GM12878 (cell line): Measurements from ENCODE around the gene SRXN1. TPM values are rescaled to one million over a fixed set of nuclear protein-coding genes. Genes with fewer than 3 reads are reported as not detected.

Source experiments
- ATAC-seq: fragments of 200-7000 bp; cut with Tn5 transposase; 3 replicates; pipeline ENCODE4 v1.9.1; 2020; ENCODE audit warnings: mild to moderate bottlenecking, moderate library complexity
- BruUV-seq: library from RNA; stranded (reverse); fragments of 400-500 nt; replicated peaks from 2 replicates; lab custom pipeline; 2021; lab: Mats Ljungman, UMichigan
- CTCF ChIA-PET: fragments of 300-600 bp; sonication (Branson Sonifier 250); formaldehyde crosslinking; extraction: SDS; loops from one replicate; lab custom pipeline; 2021; ENCODE audit warnings: inconsistent platforms; lab: Yijun Ruan, JAX
- POLR2A ChIA-PET: fragments of 350-600 bp; formaldehyde crosslinking; extraction: SDS; loops from one replicate; lab custom pipeline; 2021; ENCODE audit warnings: inconsistent platforms; lab: Charles Lee
- RAD21 ChIA-PET: fragments of 300-600 bp; sonication (Branson Sonifier 250); formaldehyde crosslinking; loops from one replicate; lab custom pipeline; 2023; ENCODE audit warnings: antibody characterized with exemption; ENCODE audit not compliant: unreplicated experiment; lab: Charles Lee
- SMC1A ChIA-PET: fragments of 300-600 bp; sonication (Branson Sonifier 250); formaldehyde crosslinking; loops from one replicate; lab custom pipeline; 2023; ENCODE audit not compliant: unreplicated experiment, uncharacterized antibody; lab: Charles Lee
- DNase-seq: peaks from one replicate; pipeline ENCODE4 v3.0.0-alpha.2; 2011; ENCODE audit warnings: low read depth, low spot score
- FAIRE-seq: peaks from 3 replicates; lab custom pipeline; 2011; peaks lifted over from hg19 to GRCh38; lab: Jason Lieb, UNC
- H2AFZ ChIP-seq: 2 replicates; pipeline ENCODE4 v1.6.0; 2011; ENCODE audit warnings: low read depth, low read length, control low read depth; ENCODE audit not compliant: control insufficient read depth
- H3K27ac ChIP-seq: 2 replicates; pipeline ENCODE4 v1.5.1; 2011; ENCODE audit warnings: control low read depth; ENCODE audit not compliant: control insufficient read depth, insufficient read depth
- H3K27me3 ChIP-seq, 2 experiments: replicated peaks in 1 of 2; 2 replicates each; pipeline versions ENCODE4 v1.6.0 to v1.6.1; 2011; ENCODE audit warnings: low read length in 1 of 2; ENCODE audit not compliant: control insufficient read depth in 2 of 2, insufficient read depth in 2 of 2
- H3K36me3 ChIP-seq, 2 experiments: 2 replicates each; pipeline ENCODE4 v1.5.1; 2011; ENCODE audit warnings: low read length in 1 of 2; ENCODE audit not compliant: control insufficient read depth in 2 of 2, insufficient read depth in 2 of 2
- H3K4me1 ChIP-seq: 2 replicates; pipeline ENCODE4 v1.6.1; 2011; ENCODE audit warnings: mild to moderate bottlenecking, low read length, moderate library complexity, mixed read lengths; ENCODE audit not compliant: control insufficient read depth, insufficient read depth
- H3K4me2 ChIP-seq: 2 replicates; pipeline ENCODE4 v1.6.0; 2011; ENCODE audit warnings: control low read depth; ENCODE audit not compliant: control insufficient read depth, insufficient read depth
- H3K4me3 ChIP-seq: fragments of 200-600 bp; sonication (generic); 2 replicates; pipeline ENCODE4 v1.5.1; 2016
- H3K79me2 ChIP-seq: 2 replicates; pipeline ENCODE4 v1.6.0; 2011; ENCODE audit warnings: low read length; ENCODE audit not compliant: control insufficient read depth, insufficient read depth
- H3K9ac ChIP-seq: 2 replicates; pipeline ENCODE4 v1.8.0; 2011; ENCODE audit warnings: low read length, control low read depth, mixed read lengths; ENCODE audit not compliant: control insufficient read depth, insufficient read depth
- H3K9me3 ChIP-seq: replicated peaks from 3 replicates; pipeline ENCODE4 v1.5.1; 2011; ENCODE audit warnings: mild to moderate bottlenecking, low read length; ENCODE audit not compliant: control insufficient read depth, insufficient read depth
- H4K20me1 ChIP-seq: 2 replicates; pipeline ENCODE4 v1.6.0; 2011; ENCODE audit not compliant: control insufficient read depth, insufficient read depth
- CHD1 ChIP-seq: IDR thresholded peaks from 2 replicates; pipeline ENCODE4 v1.6.1; 2012; ENCODE audit warnings: low read depth, low read length, improper control_type of control experiment
- KLF5 ChIP-seq: fragments of 450-650 bp; IDR thresholded peaks from 2 replicates; pipeline ENCODE4 v1.6.1; 2014; ENCODE audit warnings: mild to moderate bottlenecking; ENCODE audit not compliant: partially characterized antibody
- NFYB ChIP-seq: IDR thresholded peaks from 2 replicates; pipeline ENCODE4 v1.6.1; 2011; ENCODE audit warnings: low read depth, mild to moderate bottlenecking, low read length, improper control_type of control experiment, moderate library complexity; ENCODE audit not compliant: insufficient read depth
- POU2F2 ChIP-seq: IDR thresholded peaks from 3 replicates; pipeline ENCODE4 v1.6.1; 2011; ENCODE audit warnings: low read depth, mild to moderate bottlenecking, low read length, borderline replicate concordance
- SMAD1 ChIP-seq: fragments of 450-650 bp; IDR thresholded peaks from 2 replicates; pipeline ENCODE4 v1.6.1; 2018; ENCODE audit warnings: mild to moderate bottlenecking, low read depth; ENCODE audit not compliant: partially characterized antibody
- SUPT20H ChIP-seq: IDR thresholded peaks from 2 replicates; pipeline ENCODE4 v1.6.1; 2011; ENCODE audit warnings: low read depth, mild to moderate bottlenecking, low read length, moderate library complexity, borderline replicate concordance; ENCODE audit not compliant: control insufficient read depth
- TARDBP ChIP-seq: IDR thresholded peaks from 2 replicates; pipeline ENCODE4 v1.6.1; 2016; ENCODE audit warnings: borderline replicate concordance
- ZNF217 ChIP-seq: fragments of 450-650 bp; IDR thresholded peaks from 2 replicates; pipeline ENCODE4 v1.6.1; 2017; ENCODE audit warnings: antibody characterized with exemption, mild to moderate bottlenecking
- WGBS: methylation state at CpG from one replicate; pipeline ENCODE4 v1.1.6; 2016; ENCODE audit warnings: low lambda C conversion rate; ENCODE audit not compliant: insufficient replicate concordance, insufficient coverage; ENCODE audit errors: missing lambda C conversion rate; 5-methylcytosine and 5-hydroxymethylcytosine counted together
- in situ Hi-C: fragments of 300-500 bp; cut with MboI; formaldehyde crosslinking; loops from 9 replicates; pipeline ENCODE4 v1.14.3; 2018; ENCODE audit warnings: mixed read lengths
- intact Hi-C: fragments of 100-400 bp; cut with micrococcal nuclease; formaldehyde crosslinking; loops from one replicate; pipeline ENCODE4 v1.14.2; 2022; ENCODE audit not compliant: unreplicated experiment
- polyA plus RNA-seq, 11 experiments: library from polyadenylated mRNA; depleted of rRNA in 4 of 11; unstranded in 6 of 11; stranded (reverse) in 5 of 11; fragments of >200 nt; fragmentation: Nextera tagmentation in 4 of 11; fragmentation: Illumina TruSeq in 1 of 11; extraction: Ambion mirVana in 4 of 11; extraction: Trizol in 1 of 11; gene quantifications; 1 replicate in 1 of 11; 2 replicates in 10 of 11; pipeline versions ENCODE4 v1.2.1 to v1.2.3, GENCODE V29; 2011 to 2016; ENCODE audit warnings: inconsistent platforms in 2 of 11, missing spikeins in 2 of 11, low read depth in 1 of 11
- total RNA-seq, 4 experiments: library from RNA; depleted of rRNA in 3 of 4; stranded (reverse); fragments of >200 nt in 3 of 4; fragmentation: Illumina TruSeq in 1 of 4; extraction: Trizol in 1 of 4; gene quantifications; 2 replicates each; pipeline versions ENCODE4 v1.2.1 to v1.2.3, GENCODE V29; 2013 to 2021
- TF ChIP-seq, protein P1 (sequence below): fragments of 450-650 bp; conservative IDR thresholded peaks from 2 replicates; pipeline ENCODE4 v1.6.1; 2017; ENCODE audit warnings: mild to moderate bottlenecking, moderate library complexity
- TF ChIP-seq, protein P2 (sequence below): IDR thresholded peaks from 2 replicates; pipeline ENCODE4 v1.6.1; 2011; ENCODE audit warnings: borderline replicate concordance, low read depth, mild to moderate bottlenecking, moderate library complexity, mixed read lengths, low read length; ENCODE audit not compliant: insufficient read depth; ENCODE audit errors: extremely low read length
- TF ChIP-seq, protein P3 (sequence below): fragments of 450-650 bp; formaldehyde crosslinking; IDR thresholded peaks from 2 replicates; pipeline ENCODE4 v1.4.0; 2022; ENCODE audit warnings: mild to moderate bottlenecking, moderate library complexity

The SRXN1 gene
- total and polyA plus RNA-seq, 10 of the 15 experiments (the other 5 are each of a cell fraction or from before 2014, with no cell fraction given) = 4.1 to 20.5 (median 15.6) TPM

DNA sequence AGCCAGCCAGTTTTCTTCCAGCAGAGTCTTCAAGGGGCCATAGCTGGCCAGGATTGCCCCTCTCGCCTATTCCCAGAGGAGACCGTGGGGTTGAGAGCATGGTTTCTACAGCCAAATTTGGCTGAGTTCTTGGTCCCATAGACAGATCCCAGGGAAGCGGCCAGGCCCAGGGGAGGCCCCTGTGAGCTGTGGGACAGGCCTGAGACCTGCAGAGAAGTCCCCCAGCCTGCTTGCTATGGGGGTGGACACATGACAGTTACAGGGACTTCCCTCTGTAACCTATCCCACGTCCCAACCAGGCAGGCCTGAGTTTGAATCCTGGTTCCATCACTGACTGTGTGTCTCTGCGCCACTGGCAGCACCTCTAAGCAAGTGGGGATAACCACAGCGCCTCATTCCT lies 45.5 kb downstream of the SRXN1 start (continued):
- TF ChIP-seq ZNF217 (no peak), SUPT20H (no peak), NFYB (no peak), CHD1 (no peak)
- TF ChIP-seq, protein P1, sequence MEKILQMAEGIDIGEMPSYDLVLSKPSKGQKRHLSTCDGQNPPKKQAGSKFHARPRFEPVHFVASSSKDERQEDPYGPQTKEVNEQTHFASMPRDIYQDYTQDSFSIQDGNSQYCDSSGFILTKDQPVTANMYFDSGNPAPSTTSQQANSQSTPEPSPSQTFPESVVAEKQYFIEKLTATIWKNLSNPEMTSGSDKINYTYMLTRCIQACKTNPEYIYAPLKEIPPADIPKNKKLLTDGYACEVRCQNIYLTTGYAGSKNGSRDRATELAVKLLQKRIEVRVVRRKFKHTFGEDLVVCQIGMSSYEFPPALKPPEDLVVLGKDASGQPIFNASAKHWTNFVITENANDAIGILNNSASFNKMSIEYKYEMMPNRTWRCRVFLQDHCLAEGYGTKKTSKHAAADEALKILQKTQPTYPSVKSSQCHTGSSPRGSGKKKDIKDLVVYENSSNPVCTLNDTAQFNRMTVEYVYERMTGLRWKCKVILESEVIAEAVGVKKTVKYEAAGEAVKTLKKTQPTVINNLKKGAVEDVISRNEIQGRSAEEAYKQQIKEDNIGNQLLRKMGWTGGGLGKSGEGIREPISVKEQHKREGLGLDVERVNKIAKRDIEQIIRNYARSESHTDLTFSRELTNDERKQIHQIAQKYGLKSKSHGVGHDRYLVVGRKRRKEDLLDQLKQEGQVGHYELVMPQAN = no peak
- TF ChIP-seq, all 136 proteins: peak for 0

DNA sequence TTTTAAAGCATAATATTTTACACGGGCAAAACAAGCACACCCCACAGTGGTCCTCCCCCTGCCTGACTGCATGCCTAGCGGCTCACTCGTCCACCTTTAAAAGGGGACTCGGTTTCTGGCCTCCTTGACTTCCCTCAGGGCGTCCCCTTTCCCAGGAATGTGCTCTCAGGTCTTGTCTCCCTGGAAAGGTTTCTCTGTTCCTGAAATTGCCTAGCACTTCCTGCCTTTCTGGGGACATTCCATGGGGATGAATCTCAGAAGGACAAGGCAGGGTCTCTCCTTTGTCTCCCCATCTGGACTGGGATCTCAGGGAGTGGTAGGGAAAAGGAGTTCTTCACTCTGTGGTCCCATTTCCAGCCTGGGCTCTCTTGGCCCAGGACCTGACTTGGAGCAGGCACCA lies 47.8 kb downstream of the SRXN1 start:
- Histone ChIP-seq H4K20me1 (no peaks in the 10 kb centered on the region), H3K9me3 (no peaks in the 10 kb centered on the region), H3K4me1 (no peaks in the 10 kb centered on the region; the same call in 1 of the 2 replicates), H3K4me3 (no peak overlapping the region), H3K27ac (no peak overlapping the region), H3K4me2 (no peak overlapping the region), H2AFZ (no peak overlapping the region), H3K27me3 (peaks cover 0 to 6% of the 10 kb centered on the region in 2 experiments; a peak in 3 of 4 replicates), H3K36me3 (no peaks in the 10 kb centered on the region), H3K79me2 (no peaks in the 10 kb centered on the region), H3K9ac (no peak overlapping the region)
- intact Hi-C loops = no loop called here
- WGBS = 9% methylated on average over 5 of the region's 5 CpGs
- ChIA-PET POLR2A (no interaction called here), CTCF (no interaction called here), RAD21 (no interaction called here), SMC1A (no interaction called here)
- ATAC-seq = no peak
- in situ Hi-C loops = no loop called here
- DNase-seq = no peak
- no TSS peak for BruUV-seq
- FAIRE-seq = no peak
- no peak for TF ChIP-seq KLF5
- TF ChIP-seq, protein P2, sequence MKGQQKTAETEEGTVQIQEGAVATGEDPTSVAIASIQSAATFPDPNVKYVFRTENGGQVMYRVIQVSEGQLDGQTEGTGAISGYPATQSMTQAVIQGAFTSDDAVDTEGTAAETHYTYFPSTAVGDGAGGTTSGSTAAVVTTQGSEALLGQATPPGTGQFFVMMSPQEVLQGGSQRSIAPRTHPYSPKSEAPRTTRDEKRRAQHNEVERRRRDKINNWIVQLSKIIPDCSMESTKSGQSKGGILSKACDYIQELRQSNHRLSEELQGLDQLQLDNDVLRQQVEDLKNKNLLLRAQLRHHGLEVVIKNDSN = no peak
- no peak for TF ChIP-seq SMAD1
- no peak for TF ChIP-seq TARDBP
- TF ChIP-seq, protein P3, sequence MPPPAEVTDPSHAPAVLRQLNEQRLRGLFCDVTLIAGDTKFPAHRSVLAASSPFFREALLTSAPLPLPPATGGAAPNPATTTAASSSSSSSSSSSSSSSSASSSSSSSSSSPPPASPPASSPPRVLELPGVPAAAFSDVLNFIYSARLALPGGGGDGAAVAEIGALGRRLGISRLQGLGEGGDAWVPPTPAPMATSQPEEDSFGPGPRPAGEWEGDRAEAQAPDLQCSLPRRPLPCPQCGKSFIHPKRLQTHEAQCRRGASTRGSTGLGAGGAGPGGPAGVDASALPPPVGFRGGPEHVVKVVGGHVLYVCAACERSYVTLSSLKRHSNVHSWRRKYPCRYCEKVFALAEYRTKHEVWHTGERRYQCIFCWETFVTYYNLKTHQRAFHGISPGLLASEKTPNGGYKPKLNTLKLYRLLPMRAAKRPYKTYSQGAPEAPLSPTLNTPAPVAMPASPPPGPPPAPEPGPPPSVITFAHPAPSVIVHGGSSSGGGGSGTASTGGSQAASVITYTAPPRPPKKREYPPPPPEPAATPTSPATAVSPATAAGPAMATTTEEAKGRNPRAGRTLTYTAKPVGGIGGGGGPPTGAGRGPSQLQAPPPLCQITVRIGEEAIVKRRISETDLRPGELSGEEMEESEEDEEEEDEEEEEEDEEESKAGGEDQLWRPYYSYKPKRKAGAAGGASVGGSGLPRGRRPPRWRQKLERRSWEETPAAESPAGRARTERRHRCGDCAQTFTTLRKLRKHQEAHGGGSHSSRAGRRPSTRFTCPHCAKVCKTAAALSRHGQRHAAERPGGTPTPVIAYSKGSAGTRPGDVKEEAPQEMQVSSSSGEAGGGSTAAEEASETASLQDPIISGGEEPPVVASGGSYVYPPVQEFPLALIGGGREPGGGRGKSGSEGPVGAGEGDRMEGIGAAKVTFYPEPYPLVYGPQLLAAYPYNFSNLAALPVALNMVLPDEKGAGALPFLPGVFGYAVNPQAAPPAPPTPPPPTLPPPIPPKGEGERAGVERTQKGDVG = no peak
- no peak for TF ChIP-seq POU2F2
